ENCODE data around the gene ZNF70. TPM values are rescaled to one million over a fixed set of nuclear protein-coding genes. Genes with fewer than 3 reads are reported as not detected.

The ZNF70 gene
- total RNA-seq, 2 donors from 2014 or later: 0.82 to 1.1 TPM

DNA sequence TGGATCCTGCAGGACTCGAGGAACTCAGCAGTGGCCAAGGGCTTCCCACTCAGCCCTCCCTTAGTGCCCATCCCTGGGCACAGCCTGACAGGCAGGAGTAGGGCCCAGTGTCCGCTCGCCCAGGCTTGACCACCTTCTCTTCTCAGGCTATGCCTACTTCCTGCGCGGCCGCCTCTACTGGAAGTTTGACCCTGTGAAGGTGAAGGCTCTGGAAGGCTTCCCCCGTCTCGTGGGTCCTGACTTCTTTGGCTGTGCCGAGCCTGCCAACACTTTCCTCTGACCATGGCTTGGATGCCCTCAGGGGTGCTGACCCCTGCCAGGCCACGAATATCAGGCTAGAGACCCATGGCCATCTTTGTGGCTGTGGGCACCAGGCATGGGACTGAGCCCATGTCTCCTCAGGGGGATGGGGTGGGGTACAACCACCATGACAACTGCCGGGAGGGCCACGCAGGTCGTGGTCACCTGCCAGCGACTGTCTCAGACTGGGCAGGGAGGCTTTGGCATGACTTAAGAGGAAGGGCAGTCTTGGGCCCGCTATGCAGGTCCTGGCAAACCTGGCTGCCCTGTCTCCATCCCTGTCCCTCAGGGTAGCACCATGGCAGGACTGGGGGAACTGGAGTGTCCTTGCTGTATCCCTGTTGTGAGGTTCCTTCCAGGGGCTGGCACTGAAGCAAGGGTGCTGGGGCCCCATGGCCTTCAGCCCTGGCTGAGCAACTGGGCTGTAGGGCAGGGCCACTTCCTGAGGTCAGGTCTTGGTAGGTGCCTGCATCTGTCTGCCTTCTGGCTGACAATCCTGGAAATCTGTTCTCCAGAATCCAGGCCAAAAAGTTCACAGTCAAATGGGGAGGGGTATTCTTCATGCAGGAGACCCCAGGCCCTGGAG is 32.6 kb upstream of the ZNF70 start:
- Mint-ChIP-seq H3K36me3 (ENCODE audit: low read depth) (no peaks in the 10 kb centered on the region), H3K4me3 (no peak overlapping the region), H3K9me3 (no peaks in the 10 kb centered on the region), H3K27ac (no peak overlapping the region), H3K4me1 (no peaks in the 10 kb centered on the region), H3K27me3 (no peaks in the 10 kb centered on the region)
- no peak for ATAC-seq (replicated peaks)

DNA sequence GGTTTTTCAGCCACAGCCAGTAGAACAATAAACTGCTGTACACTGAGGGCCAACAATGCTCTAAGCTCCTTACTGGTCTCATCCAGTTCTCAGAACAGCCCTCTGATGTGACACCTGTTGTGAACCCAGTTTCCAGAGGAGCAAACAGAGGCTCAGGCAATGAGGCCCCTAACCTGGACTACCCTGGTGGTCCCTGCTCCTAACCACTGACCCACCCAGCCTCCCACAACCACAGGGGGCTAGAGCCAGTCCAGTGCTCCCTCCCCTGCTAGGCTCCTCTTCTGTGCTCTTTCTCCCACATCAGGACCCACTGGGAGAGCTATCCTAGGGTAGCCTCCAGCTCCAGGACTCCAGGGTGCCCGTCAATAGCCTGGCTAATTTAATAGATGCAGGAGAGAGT is 31.8 kb upstream of the ZNF70 start:
- no peaks in the 10 kb centered on the region for H3K36me3 Mint-ChIP-seq (ENCODE audit: low read depth)
- no peaks in the 10 kb centered on the region for H3K4me1 Mint-ChIP-seq
- no peak overlapping the region for H3K4me3 Mint-ChIP-seq
- H3K27me3 Mint-ChIP-seq: no peaks in the 10 kb centered on the region
- no peak for ATAC-seq (replicated peaks)
- H3K9me3 Mint-ChIP-seq: no peaks in the 10 kb centered on the region
- no peak overlapping the region for H3K27ac Mint-ChIP-seq

DNA sequence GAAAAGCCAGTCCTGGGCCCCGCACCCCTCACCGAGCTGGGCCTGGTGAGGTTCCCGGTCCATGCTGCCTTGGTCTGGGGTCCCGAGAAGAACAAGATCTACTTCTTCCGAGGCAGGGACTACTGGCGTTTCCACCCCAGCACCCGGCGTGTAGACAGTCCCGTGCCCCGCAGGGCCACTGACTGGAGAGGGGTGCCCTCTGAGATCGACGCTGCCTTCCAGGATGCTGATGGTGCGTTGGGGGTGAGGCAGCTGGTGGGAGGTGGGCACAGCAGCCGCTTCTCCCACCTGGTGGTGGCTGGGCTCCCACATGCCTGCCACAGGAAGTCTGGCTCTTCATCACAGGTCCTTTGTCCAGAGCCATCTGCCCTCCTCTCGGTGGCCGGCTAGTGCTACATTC is 31.3 kb upstream of the ZNF70 start:
- Mint-ChIP-seq H3K27ac (no peak overlapping the region), H3K36me3 (ENCODE audit: low read depth) (no peaks in the 10 kb centered on the region), H3K4me1 (no peaks in the 10 kb centered on the region), H3K9me3 (no peaks in the 10 kb centered on the region), H3K4me3 (no peak overlapping the region), H3K27me3 (no peaks in the 10 kb centered on the region)
- ATAC-seq (replicated peaks): no peak

DNA sequence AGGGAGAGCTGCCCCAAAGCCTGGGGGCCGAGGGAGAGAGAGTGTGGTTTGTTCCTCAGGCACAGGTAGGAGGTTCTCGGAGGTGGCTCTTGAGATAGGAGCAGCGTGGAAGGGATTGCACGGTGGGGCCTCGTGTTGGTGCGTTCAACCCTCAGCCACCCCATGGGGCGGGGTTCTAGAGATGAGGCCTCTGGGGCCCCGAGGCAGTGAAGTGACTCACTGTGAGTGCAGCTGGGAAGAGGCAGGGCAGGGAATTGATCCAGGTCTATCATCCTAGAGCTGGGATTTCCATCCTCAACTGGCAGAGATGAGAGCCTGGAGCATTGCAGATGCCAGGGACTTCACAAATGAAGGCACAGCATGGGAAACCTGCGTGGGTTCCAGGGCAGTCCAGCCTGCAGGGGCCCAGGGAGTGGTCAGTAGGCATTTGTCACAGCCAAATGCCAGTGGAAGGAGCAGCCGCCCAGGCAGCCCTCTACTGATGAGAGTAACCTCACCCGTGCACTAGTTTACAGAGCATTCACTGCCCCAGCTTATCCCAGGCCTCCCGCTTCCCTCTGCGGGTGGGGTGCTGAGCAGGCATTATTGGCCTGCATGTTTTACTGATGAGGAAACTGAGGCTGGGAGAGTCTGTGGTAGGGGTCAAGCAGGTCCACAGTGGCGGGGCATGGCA is 30.7 kb upstream of the ZNF70 start:
- no peak for ATAC-seq (replicated peaks)
- Mint-ChIP-seq H3K4me3 (no peak overlapping the region), H3K4me1 (no peaks in the 10 kb centered on the region), H3K36me3 (ENCODE audit: low read depth) (no peaks in the 10 kb centered on the region), H3K9me3 (no peaks in the 10 kb centered on the region), H3K27ac (peak overlapping the region; percentile 16), H3K27me3 (no peaks in the 10 kb centered on the region)

DNA sequence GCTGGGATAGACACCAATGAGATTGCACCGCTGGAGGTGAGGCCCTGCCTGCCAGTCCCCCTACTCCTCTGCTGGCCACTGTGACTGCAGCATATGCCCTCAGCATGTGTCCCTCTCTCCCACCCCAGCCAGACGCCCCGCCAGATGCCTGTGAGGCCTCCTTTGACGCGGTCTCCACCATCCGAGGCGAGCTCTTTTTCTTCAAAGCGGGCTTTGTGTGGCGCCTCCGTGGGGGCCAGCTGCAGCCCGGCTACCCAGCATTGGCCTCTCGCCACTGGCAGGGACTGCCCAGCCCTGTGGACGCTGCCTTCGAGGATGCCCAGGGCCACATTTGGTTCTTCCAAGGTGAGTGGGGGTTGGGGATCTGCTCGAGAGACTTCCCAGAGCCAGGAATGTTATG is 30.2 kb upstream of the ZNF70 start:
- peak overlapping the region; percentile 16 for H3K27ac Mint-ChIP-seq
- H3K4me1 Mint-ChIP-seq: no peaks in the 10 kb centered on the region
- no peaks in the 10 kb centered on the region for H3K27me3 Mint-ChIP-seq
- H3K4me3 Mint-ChIP-seq: no peak overlapping the region
- no peak for ATAC-seq (replicated peaks)
- H3K9me3 Mint-ChIP-seq: no peaks in the 10 kb centered on the region
- no peaks in the 10 kb centered on the region for H3K36me3 Mint-ChIP-seq (ENCODE audit: low read depth)

DNA sequence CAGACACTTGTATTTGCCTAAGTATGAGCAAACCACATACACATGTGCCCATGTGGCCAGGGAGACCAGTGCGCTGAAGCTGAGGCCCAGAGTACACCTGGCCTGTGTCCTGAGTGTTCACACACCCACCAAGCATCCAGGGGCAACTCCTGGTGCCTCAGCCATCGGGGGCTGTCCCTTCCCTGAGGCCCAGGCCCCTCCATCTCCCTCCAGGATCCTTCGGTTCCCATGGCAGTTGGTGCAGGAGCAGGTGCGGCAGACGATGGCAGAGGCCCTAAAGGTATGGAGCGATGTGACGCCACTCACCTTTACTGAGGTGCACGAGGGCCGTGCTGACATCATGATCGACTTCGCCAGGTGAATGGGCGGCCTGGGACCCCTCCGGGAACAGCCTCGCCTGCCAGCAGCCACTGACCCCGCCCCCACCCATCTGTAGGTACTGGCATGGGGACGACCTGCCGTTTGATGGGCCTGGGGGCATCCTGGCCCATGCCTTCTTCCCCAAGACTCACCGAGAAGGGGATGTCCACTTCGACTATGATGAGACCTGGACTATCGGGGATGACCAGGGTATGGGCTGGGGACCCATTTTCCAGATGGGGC is 29.3 kb upstream of the ZNF70 start:
- Mint-ChIP-seq H3K36me3 (ENCODE audit: low read depth) (no peaks in the 10 kb centered on the region), H3K4me3 (no peak overlapping the region), H3K27ac (no peak overlapping the region), H3K27me3 (no peaks in the 10 kb centered on the region), H3K9me3 (no peaks in the 10 kb centered on the region), H3K4me1 (no peaks in the 10 kb centered on the region)
- ATAC-seq (replicated peaks): no peak

DNA sequence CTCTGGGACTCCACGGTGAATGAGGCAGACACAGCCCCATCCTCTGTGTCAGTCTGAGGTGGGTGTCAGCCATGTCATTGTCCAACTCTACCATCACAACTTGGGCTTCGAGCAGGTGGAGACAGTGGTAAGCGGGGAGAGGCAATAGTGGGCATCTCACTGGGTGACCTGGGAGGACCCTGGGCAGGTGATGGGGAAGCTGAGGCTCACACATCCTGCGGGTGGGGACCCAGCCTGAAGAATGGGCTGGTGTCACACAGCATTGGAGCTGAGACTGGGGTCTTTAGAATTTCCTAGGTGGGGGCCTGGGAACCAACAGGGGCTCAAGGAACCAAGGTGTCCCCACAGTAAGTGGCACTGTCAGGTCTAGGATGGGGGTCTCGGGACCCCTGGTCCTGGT is 28.8 kb upstream of the ZNF70 start:
- ATAC-seq (replicated peaks): no peak
- Mint-ChIP-seq H3K27me3 (no peaks in the 10 kb centered on the region), H3K4me3 (no peak overlapping the region), H3K27ac (peak overlapping the region; percentile 51), H3K36me3 (ENCODE audit: low read depth) (no peaks in the 10 kb centered on the region), H3K4me1 (no peaks in the 10 kb centered on the region), H3K9me3 (no peaks in the 10 kb centered on the region)

DNA sequence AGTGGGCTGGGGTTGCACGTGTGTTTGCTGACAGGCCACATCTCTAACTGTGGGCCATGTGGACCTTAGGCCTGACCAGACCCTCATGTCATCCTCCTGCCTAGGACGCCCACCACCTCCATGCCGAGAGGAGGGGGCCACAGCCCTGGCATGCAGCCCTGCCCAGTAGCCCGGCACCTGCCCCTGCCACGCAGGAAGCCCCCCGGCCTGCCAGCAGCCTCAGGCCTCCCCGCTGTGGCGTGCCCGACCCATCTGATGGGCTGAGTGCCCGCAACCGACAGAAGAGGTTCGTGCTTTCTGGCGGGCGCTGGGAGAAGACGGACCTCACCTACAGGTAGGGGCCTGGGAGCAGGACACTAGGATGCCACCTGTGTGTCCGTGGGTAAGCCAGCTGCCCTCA is 28.2 kb upstream of the ZNF70 start:
- H3K4me3 Mint-ChIP-seq: no peak overlapping the region
- H3K9me3 Mint-ChIP-seq: no peaks in the 10 kb centered on the region
- H3K36me3 Mint-ChIP-seq (ENCODE audit: low read depth): no peaks in the 10 kb centered on the region
- no peaks in the 10 kb centered on the region for H3K27me3 Mint-ChIP-seq
- H3K27ac Mint-ChIP-seq: no peak overlapping the region
- ATAC-seq (replicated peaks): no peak
- H3K4me1 Mint-ChIP-seq: no peaks in the 10 kb centered on the region

DNA sequence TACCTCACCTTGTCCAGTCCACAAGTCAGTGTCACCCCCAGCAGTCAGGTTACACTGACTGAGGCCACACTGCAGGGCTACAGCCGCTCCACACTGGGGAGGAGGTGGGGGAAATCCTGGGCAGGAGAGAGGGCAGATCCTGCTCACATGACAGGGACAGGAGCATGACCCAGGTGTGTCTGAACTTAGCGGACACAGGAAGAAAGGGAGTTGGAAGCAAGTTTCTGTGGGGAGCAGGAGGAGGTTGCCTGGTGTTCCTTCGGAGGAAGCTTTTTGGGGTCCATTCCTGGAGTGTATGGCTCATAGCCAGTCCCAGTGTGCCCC is 27.6 kb upstream of the ZNF70 start:
- no peaks in the 10 kb centered on the region for H3K27me3 Mint-ChIP-seq
- no peak overlapping the region for H3K4me3 Mint-ChIP-seq
- H3K9me3 Mint-ChIP-seq: no peaks in the 10 kb centered on the region
- no peak overlapping the region for H3K27ac Mint-ChIP-seq
- ATAC-seq (replicated peaks): no peak
- H3K36me3 Mint-ChIP-seq (ENCODE audit: low read depth): no peaks in the 10 kb centered on the region
- H3K4me1 Mint-ChIP-seq: no peaks in the 10 kb centered on the region

DNA sequence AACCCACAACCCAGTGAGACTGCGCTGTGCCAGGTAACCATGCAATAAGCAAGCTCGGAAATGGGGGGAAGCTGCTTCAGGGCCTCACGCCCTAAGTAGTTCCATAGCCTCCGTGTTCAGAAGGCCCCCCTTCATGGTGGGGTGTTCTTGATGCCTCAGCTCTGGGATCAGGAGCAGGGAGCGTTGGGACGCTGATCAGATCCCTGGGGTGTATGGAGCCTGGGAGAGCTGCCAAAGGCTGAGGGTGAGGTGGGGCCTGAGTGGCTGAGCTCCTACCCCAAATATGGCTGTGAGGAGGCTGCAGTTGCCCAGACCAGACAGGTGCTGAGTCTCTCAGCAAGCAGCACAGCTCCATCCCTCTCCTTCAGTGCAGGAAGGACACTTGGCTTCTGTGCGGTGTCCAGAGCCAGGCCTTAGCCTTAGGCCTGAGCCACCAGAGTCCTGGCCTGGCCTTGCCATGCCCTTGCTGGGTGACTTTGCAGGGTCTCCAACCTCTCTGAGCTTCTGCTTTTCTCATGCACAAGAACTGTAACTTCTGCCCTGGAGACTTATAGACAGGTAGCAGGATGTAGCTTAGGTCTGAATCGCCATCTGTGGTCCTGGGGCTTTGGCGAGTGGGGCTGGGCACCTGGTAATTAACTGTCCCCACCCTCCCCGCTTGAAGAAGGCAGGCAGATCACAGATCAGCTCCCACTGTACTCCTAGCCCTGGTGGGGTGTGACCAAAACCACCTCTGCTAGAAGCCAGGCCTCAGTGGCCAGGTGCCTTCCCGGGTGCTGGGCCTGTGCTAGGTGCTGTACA is 27.1 kb upstream of the ZNF70 start:
- H3K4me1 Mint-ChIP-seq: no peaks in the 10 kb centered on the region
- H3K4me3 Mint-ChIP-seq: no peak overlapping the region
- H3K27ac Mint-ChIP-seq: no peak overlapping the region
- no peaks in the 10 kb centered on the region for H3K36me3 Mint-ChIP-seq (ENCODE audit: low read depth)
- H3K27me3 Mint-ChIP-seq: no peaks in the 10 kb centered on the region
- ATAC-seq (replicated peaks): no peak
- H3K9me3 Mint-ChIP-seq: no peaks in the 10 kb centered on the region

DNA sequence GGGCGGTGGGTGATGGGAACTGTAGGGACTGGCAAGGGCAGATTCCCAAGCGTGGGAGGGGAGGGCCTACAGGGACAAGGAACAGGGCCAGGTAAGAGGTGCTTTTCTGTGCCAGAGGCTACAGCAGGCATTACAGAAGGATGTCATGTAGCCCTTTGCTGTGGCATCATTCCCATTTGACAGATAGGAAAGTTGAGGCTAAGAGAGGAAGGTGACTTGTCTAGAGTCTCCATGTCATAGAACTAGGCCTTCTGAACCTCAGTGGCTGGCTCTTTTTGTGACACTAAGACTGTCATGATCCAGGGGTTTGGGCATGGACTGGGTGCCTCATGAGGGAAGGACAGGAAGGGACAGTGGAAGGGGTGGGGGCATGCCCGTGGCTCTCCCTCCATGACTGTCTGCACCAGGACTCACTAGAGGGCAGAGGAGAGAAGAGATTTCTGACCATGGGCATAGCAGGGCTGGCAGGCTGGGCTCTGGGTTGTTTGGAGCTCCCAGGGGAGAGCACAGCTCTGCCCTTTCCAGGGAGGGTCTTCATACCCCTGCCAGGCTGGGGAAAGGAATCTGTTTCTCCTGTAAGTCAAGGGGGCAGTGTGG is 25.0 kb upstream of the ZNF70 start:
- Mint-ChIP-seq H3K36me3 (ENCODE audit: low read depth) (no peaks in the 10 kb centered on the region), H3K9me3 (no peaks in the 10 kb centered on the region), H3K27me3 (no peaks in the 10 kb centered on the region), H3K4me1 (no peaks in the 10 kb centered on the region), H3K27ac (no peak overlapping the region), H3K4me3 (no peak overlapping the region)
- no peak for ATAC-seq (replicated peaks)

DNA sequence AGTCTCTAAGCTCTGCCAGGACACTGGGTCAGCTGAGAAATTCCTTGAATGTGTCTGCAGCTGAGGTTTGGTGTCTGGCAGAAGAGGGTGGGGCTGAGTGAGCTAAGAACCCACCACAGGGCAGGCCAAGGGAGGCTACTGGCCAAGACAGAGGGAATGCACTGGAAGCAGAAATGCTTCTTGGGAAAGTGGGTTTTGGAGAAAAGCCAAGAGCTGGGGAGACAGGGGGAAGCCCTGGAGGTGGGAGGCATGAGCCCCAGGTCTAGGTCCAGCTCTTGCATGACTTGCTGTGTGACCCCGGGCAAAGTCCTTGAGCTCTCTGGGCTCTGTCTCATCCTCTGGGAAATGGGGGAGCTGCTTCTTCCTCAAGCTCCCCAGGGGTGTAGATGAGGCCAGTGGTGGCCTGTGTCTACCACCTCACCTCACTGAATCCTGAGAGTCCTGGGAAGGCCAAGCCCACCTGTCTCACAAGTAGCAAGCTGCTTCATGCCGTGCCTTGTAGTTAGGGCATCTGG is 24.1 kb upstream of the ZNF70 start:
- no peaks in the 10 kb centered on the region for H3K4me1 Mint-ChIP-seq
- no peaks in the 10 kb centered on the region for H3K9me3 Mint-ChIP-seq
- H3K36me3 Mint-ChIP-seq (ENCODE audit: low read depth): no peaks in the 10 kb centered on the region
- no peak overlapping the region for H3K27ac Mint-ChIP-seq
- no peak for ATAC-seq (replicated peaks)
- no peak overlapping the region for H3K4me3 Mint-ChIP-seq
- H3K27me3 Mint-ChIP-seq: no peaks in the 10 kb centered on the region

DNA sequence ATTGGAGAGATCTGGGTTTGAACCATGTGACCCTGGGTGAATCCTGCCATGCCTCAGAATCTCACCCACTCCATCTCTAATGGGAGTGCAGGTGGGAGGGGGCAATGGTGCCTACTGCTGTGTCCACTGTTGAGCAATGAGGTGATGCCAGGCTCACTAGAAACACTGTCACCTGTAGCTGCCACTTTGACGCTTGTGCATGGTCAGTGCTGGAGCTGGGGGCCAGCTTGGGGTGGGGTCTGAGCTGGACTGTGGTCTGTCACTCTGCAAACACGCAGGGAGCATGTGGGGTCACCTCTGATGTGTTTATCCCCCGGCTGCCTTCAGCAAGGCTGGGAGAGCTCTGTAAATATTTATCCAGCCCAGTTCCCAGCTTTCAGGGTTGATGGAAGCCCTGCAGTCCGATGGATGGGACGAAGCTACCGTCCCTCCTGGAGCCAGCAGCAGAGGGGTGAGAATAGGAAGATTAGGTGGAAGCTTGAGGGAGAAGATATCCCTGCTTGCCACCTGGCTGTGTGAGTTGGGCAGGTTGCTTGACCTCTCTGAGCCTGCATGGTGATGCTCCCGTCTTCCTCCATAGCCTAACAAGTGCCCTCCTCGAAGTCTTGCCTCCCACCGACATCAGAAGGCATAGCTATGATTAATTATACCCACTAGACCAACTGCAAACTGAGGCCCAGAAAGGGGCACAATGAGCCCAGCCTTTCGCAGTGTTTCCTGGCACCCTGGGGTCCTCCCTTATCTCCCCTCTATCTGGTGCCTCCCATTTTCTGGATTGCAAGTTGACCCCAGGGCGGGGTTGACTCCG is 23.4 kb upstream of the ZNF70 start:
- no peaks in the 10 kb centered on the region for H3K27me3 Mint-ChIP-seq
- H3K27ac Mint-ChIP-seq: no peak overlapping the region
- H3K36me3 Mint-ChIP-seq (ENCODE audit: low read depth): no peaks in the 10 kb centered on the region
- H3K4me1 Mint-ChIP-seq: no peaks in the 10 kb centered on the region
- ATAC-seq (replicated peaks): no peak
- no peak overlapping the region for H3K4me3 Mint-ChIP-seq
- H3K9me3 Mint-ChIP-seq: no peaks in the 10 kb centered on the region
